OCI-M2 (cell line): ENCODE data around the gene SDS.

Source experiments
- DNase-seq: peaks from one replicate; lab custom pipeline; 2025; ENCODE audit not compliant: unreplicated experiment; lab: John Stamatoyannopoulos, UW

SDS gene

GRCh38 chr12:113401066-113402000, 2.4 kb downstream of the SDS start:
- no peak for DNase-seq

- no peak for DNase-seq
Measured at GRCh38 chr12:113400362-113400761, 3.3 kb downstream of the SDS start.

GRCh38 chr12:113399490-113399889, 4.2 kb downstream of the SDS start:
- DNase-seq, result no peak

GRCh38 chr12:113398346-113399290, 5.1 kb downstream of the SDS start:
- no peak for DNase-seq

- no peak for DNase-seq
Measured at GRCh38 chr12:113397497-113398197, 6.0 kb downstream of the SDS start.

GRCh38 chr12:113396828-113397496, 6.7 kb downstream of the SDS start:
- DNase-seq, result no peak

GRCh38 chr12:113396200-113396599, 7.5 kb downstream of the SDS start:
- DNase-seq, result no peak

GRCh38 chr12:113395119-113395518, 8.6 kb downstream of the SDS start:
- no peak for DNase-seq

GRCh38 chr12:113393749-113394148, 9.9 kb downstream of the SDS start:
- DNase-seq, result no peak

- no peak for DNase-seq
Measured at GRCh38 chr12:113392988-113393579, 10.6 kb downstream of the SDS start.

GRCh38 chr12:113392520-113392919, 11.2 kb downstream of the SDS start:
- no peak for DNase-seq

GRCh38 chr12:113391650-113392337, 11.9 kb downstream of the SDS start:
- no peak for DNase-seq

GRCh38 chr12:113391145-113391544, 12.5 kb downstream of the SDS start:
- no peak for DNase-seq

- DNase-seq, result no peak
Measured at GRCh38 chr12:113390064-113391043, 13.3 kb downstream of the SDS start.

GRCh38 chr12:113388351-113388750, 15.3 kb downstream of the SDS start:
- DNase-seq, result no peak

- DNase-seq, result no peak
Measured at GRCh38 chr12:113387631-113388030, 16.1 kb downstream of the SDS start.

- no peak for DNase-seq
Measured at GRCh38 chr12:113386866-113387566, 16.7 kb downstream of the SDS start.
